ENCODE measurements around the gene DUSP16. TPM values are rescaled to one million over a fixed set of nuclear protein-coding genes. Genes with fewer than 3 reads are reported as not detected.

DUSP16 gene
- total RNA-seq, 1 donor from 2014 or later, result 19.3 TPM

DNA sequence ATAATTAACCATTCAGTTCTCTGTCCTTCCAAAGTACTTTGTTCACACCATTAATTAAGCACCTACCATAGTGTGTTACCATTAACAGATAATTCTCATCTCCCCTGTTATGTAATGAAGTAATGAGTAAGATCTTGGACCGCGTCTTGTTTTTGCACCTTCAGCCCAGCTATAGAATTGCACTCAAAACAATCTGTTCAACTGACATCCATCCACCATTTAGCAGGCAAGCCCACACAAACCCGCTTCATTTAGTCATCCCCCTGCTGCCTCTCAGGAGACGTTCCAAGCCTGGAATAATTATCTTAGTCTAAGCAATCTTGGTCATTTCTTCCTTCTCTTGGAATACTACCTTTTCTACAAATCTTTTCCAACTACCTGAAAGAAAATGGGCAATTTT lies 74.4 kb downstream of the DUSP16 start:
- no peak for DNase-seq (ENCODE audit: low read depth)
- TF ChIP-seq, protein P1, sequence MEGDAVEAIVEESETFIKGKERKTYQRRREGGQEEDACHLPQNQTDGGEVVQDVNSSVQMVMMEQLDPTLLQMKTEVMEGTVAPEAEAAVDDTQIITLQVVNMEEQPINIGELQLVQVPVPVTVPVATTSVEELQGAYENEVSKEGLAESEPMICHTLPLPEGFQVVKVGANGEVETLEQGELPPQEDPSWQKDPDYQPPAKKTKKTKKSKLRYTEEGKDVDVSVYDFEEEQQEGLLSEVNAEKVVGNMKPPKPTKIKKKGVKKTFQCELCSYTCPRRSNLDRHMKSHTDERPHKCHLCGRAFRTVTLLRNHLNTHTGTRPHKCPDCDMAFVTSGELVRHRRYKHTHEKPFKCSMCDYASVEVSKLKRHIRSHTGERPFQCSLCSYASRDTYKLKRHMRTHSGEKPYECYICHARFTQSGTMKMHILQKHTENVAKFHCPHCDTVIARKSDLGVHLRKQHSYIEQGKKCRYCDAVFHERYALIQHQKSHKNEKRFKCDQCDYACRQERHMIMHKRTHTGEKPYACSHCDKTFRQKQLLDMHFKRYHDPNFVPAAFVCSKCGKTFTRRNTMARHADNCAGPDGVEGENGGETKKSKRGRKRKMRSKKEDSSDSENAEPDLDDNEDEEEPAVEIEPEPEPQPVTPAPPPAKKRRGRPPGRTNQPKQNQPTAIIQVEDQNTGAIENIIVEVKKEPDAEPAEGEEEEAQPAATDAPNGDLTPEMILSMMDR (conservative IDR thresholded peaks at IDR 0.05; ENCODE audit: low read depth, low read length), result no peak
- H3K4me3 ChIP-seq (ENCODE audit: low read depth, low read length), result no peak overlapping the region

DNA sequence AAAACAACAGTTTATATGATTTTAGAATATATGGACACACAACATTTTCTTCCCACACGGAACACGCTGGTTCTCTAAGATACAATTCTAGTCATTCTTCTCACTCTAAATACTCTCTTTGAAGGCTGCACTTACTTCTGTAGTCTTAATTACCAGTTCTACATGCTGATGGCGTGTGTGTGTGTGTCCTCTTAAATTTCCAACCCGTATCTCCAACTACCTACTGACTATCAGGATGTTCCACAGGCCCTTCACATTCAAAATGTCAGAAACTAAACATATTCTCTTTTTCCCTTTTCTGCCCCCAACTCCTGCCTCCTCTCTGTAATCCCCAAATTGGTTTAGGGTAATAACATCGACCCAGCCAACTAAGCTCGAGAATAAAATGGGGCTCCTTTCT lies 75.2 kb downstream of the DUSP16 start:
- no peak for DNase-seq (ENCODE audit: low read depth)
- no peak overlapping the region for H3K4me3 ChIP-seq (ENCODE audit: low read depth, low read length)
- TF ChIP-seq, protein P1 (conservative IDR thresholded peaks at IDR 0.05; ENCODE audit: low read depth, low read length), result no peak

DNA sequence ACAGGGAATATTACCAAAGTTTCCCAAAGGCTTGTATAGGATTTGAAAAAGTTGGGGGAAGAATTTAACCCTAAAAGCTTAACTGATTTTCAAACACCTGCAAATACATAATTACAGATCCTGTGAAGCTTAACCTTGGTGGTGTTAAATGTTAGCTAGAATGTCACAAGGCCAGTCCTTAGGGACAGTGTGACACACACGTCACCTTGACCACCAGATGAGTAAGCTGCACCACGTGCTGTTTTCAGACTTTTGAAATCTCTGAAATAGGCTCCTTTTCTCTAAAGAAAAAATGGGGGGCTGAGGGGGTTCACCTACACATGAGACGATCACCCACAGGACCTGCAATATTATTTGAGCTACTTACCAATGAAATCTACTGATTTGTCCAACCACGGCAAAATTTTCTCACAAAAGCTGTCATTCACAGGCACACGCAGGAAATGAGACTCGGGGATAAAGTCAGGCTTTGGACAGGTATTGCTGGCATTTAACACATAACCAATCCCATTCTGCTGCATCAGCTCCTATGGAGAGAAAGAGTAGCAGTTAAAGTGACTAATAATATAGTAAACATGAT lies 75.9 kb downstream of the DUSP16 start:
- no peak for DNase-seq (ENCODE audit: low read depth)
- H3K4me3 ChIP-seq (ENCODE audit: low read depth, low read length), result no peak overlapping the region
- TF ChIP-seq, protein P1 (conservative IDR thresholded peaks at IDR 0.05; ENCODE audit: low read depth, low read length), result no peak

DNA sequence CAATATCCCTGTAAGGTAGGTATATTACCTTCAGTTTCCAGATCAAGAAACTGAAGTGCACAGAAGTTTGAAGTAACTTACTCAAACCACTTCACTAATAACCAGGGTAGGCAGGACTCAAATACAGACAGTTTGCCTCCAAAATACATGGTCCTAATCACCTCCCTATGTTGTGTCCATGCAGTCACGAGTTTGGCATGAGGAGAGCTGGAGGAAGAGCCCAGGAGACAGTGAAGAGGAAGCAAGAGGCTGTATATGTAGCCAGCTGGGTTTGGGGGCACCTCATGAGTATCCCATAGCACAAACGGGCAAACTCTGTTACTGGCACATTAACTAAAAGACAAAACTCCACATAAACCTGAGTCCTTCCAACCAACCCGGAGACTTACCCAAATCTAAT lies 79.2 kb downstream of the DUSP16 start:
- TF ChIP-seq, protein P1 (conservative IDR thresholded peaks at IDR 0.05; ENCODE audit: low read depth, low read length), result no peak
- H3K4me3 ChIP-seq (ENCODE audit: low read depth, low read length), result no peak overlapping the region
- DNase-seq (ENCODE audit: low read depth), result no peak

DNA sequence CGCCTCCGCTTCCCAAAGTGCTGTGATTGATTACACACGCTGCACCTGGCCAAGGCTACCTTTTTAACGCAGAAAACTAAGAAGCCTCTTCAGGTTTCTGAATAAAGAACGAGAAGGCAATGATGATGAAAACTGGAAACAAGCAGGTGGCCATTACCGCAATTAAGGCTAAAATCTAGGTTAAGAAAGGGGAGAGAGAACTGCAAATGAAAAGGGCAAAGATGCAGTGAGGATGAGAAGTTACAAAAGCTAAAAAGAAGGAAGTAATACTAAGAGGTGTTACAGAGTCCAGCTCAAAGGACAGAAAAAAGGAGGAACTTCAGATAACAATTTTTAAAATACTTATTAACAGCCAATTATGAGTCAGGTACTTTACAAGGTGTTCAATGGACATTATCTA lies 79.7 kb downstream of the DUSP16 start:
- H3K4me3 ChIP-seq (ENCODE audit: low read depth, low read length), result no peak overlapping the region
- no peak for DNase-seq (ENCODE audit: low read depth)
- TF ChIP-seq, protein P1 (conservative IDR thresholded peaks at IDR 0.05; ENCODE audit: low read depth, low read length), result no peak

DNA sequence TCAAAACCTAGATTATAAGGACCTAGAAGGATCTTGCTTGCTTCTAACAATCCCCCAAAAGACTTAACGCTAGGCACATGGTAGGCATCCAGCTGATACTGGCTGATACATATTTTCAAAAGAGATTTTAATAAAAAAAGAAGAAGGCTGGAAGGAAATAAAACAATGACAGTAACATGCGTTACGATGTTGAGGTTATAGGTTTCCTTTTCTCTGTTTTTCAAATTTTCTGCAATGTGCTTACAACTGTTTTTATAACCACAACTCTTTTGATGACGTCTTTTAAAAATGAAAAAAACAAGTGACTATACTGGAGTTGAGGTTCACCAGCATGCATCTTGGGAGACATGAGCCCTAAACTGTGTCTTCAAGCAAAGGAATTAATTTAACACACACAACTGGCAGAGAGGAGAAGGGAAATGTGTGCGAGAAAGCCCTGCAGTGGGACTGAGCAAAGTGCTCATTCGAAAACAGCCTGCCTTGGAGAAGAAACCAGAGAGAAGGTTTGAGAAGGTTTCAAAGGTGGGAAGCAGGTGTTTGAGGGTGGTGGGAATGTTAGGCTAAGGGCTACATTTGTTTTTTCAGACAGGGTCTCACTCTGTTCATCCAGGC lies 80.4 kb downstream of the DUSP16 start:
- no peak for DNase-seq (ENCODE audit: low read depth)
- no peak overlapping the region for H3K4me3 ChIP-seq (ENCODE audit: low read depth, low read length)
- TF ChIP-seq, protein P1 (conservative IDR thresholded peaks at IDR 0.05; ENCODE audit: low read depth, low read length), result no peak

DNA sequence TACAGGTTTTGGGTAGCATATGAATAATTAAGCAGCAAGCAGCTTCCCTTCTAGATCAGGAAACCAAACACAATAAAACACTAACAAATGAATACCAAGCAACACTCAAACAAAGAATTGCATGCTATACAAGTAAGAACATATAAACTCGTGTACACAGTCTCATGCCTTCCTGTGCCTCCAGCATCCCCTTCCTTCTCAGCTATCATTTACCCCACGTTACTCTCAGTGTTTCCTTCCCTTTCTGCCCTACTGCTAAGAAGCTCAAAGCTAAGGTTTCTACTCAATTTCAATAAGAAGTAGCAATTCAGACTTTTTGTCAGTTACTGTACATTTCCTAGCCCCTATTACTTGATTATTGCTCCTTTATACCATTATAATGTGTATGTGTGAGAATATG lies 81.0 kb downstream of the DUSP16 start:
- no peak for DNase-seq (ENCODE audit: low read depth)
- no peak overlapping the region for H3K4me3 ChIP-seq (ENCODE audit: low read depth, low read length)
- TF ChIP-seq, protein P1 (conservative IDR thresholded peaks at IDR 0.05; ENCODE audit: low read depth, low read length), result no peak

All from epithelial cell of proximal tubule (primary cell).